NOMO-1 (cell line): Measurements from ENCODE around the gene LRCH3.
"Not testable (repeated sequence)": the region's sequence is repeated elsewhere in the genome, so short reads cannot be mapped to it uniquely, and the experiment has no call there.

Experiments used
- DNase-seq, 2 experiments: peaks; one replicate each; lab custom pipeline; 2025; ENCODE audit not compliant: unreplicated experiment in 2 of 2; lab: John Stamatoyannopoulos, UW

Gene LRCH3

GRCh38 chr3:197913641-197914380 lies 122.8 kb downstream of the LRCH3 start:
- no peak for DNase-seq

- not testable (repeated sequence) for DNase-seq
Observed at GRCh38 chr3:197921429-197922275, 130.6 kb downstream of the LRCH3 start.

DNA sequence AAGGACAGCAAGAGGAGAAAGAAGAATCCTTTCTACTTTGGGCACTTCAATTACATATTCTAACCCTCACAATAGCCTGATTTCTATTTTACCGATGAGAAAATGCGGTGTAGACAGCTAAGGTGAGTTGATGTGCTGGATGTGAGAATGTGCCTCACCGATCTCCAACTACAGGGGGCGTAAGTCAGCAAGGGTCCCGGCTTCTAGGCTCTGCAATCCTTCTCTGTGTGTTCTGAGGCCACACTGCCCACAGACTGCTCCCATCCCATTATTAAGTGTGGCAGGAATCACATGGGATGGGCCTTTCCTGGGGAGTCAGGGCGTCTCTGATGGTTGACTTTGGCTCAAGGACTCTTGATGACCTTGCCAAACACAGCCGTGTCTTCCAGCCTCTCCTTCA lies 135.4 kb downstream of the LRCH3 start:
- peak in 1 of 2 experiments; percentile 2 for DNase-seq

DNA sequence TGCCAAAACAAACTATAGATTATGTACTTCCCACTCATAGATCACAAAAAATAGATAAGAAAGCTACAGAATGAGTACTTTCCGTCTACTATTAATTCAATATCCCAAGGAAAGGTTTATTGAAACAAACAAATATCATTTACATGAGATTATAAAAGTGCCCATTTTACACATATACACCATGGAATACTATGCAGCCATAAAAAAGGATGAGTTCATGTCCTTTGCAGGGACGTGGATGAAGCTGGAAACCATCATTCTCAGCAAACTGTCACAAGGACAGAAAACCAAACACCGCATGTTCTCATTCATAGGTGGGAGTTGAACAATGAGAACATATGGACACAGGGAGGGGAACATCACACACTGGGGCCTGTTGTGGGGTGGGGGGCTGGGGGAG lies 136.5 kb downstream of the LRCH3 start:
- not testable (repeated sequence) for DNase-seq

DNA sequence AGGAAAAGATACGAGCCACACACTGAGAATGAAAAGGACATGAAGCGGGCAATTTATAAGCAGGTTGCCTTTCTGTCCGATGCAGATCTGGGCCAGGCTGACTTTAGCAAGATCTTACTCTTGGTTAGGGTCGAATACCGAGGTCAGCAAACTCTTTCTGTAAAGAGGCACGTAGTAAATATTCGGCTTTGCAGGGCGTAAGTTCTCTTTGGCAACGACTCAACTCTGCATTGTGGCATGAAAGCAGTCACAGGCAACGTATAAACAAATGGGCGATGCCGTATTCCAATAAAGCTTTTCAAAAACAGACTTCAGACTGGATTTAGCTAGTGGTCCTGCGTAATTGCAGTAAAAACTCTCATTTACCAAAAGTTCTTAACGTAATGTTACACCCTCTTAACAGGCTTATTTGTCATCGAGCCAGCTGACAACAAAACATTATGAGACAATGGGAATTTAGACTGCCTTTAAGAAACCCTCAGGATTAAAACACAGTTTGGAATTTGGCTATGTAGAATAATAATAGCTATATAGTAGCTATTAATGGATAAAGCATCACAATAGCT lies 145.8 kb downstream of the LRCH3 start:
- DNase-seq: no peak
